ENCODE results near the gene LRRC3C.
"Not testable (repeated sequence)": the region's sequence is repeated elsewhere in the genome, so short reads cannot be mapped to it uniquely, and the experiment has no call there.

The LRRC3C gene

GRCh38 chr17:39943702-39944392 lies 16.3 kb downstream of the LRRC3C start:
- Histone ChIP-seq H3K27me3 (ENCODE audit: control insufficient read depth in 3 of 3, insufficient read depth in 3 of 3, low read depth in 1 of 3, low read length in 3 of 3) (peaks cover 0 to 41% (median 0%) of the 10 kb centered on the region in 3 experiments), H3K4me2 (ENCODE audit: insufficient read depth, low read length, poor library complexity, severe bottlenecking) (no peak overlapping the region), H3K4me1 (ENCODE audit: control insufficient read depth in 2 of 2, insufficient read depth in 1 of 2, low read depth in 1 of 2, low read length in 2 of 2) (peaks cover 1 to 9% of the 10 kb centered on the region in 2 donors), H3K36me3 (replicated peaks in 1 of 2; ENCODE audit: control insufficient read depth in 2 of 2, insufficient read depth in 2 of 2, low read length in 2 of 2) (no peaks in the 10 kb centered on the region), H4K8ac (ENCODE audit: low read depth, low read length) (no peak overlapping the region), H3K27ac (replicated peaks; ENCODE audit: low read length) (no peak overlapping the region), H3K9ac (ENCODE audit: low read depth, low read length, poor library complexity) (no peak overlapping the region), H3K23ac (ENCODE audit: low read depth, low read length, poor library complexity) (peak overlapping the region; percentile 59), H2AFZ (ENCODE audit: low read length) (no peak overlapping the region), H2BK12ac (ENCODE audit: low read length) (no peak overlapping the region), H2BK120ac (ENCODE audit: low read depth, low read length) (no peak overlapping the region), H3K18ac (ENCODE audit: low read length) (peak overlapping the region; percentile 80), H2AK5ac (ENCODE audit: low read depth, low read length) (peak overlapping the region; percentile 27), H3K14ac (ENCODE audit: low read length) (no peak overlapping the region), H2BK5ac (ENCODE audit: low read length) (no peak overlapping the region), H3K79me1 (ENCODE audit: low read depth, low read length) (no peaks in the 10 kb centered on the region), H4K91ac (ENCODE audit: low read depth, low read length, poor library complexity) (no peak overlapping the region), H2BK15ac (ENCODE audit: low read length) (peak overlapping the region; percentile 40), H3K4me3 (ENCODE audit: low read length in 2 of 2) (no peak overlapping the region), H3K4ac (ENCODE audit: low read length) (no peak overlapping the region), H3K9me3 (replicated peaks in 1 of 2; ENCODE audit: control insufficient read depth in 2 of 2, insufficient read depth in 1 of 2, low read depth in 1 of 2, low read length in 2 of 2) (no peaks in the 10 kb centered on the region)
- DNase-seq (ENCODE audit: low spot score), result no peak
- WGBS, 2 donors (ENCODE audit: extremely low coverage in 2 of 2, insufficient read length in 2 of 2, insufficient replicate concordance in 1 of 2), result no CpG with 5 or more reads among the region's 14 CpGs

GRCh38 chr17:39944393-39944711 lies 16.8 kb downstream of the LRRC3C start:
- no peak overlapping the region for H3K27ac ChIP-seq (replicated peaks; ENCODE audit: low read length)
- no peak overlapping the region for H2AFZ ChIP-seq (ENCODE audit: low read length)
- H3K4me2 ChIP-seq (ENCODE audit: insufficient read depth, low read length, poor library complexity, severe bottlenecking), result no peak overlapping the region
- H3K9ac ChIP-seq (ENCODE audit: low read depth, low read length, poor library complexity), result no peak overlapping the region
- no peaks in the 10 kb centered on the region for H3K79me1 ChIP-seq (ENCODE audit: low read depth, low read length)
- no peak overlapping the region for H3K14ac ChIP-seq (ENCODE audit: low read length)
- no peak overlapping the region for H2BK5ac ChIP-seq (ENCODE audit: low read length)
- no peak overlapping the region for H2BK120ac ChIP-seq (ENCODE audit: low read depth, low read length)
- DNase-seq (ENCODE audit: low spot score), result no peak
- H3K36me3 ChIP-seq (replicated peaks in 1 of 2; ENCODE audit: control insufficient read depth in 2 of 2, insufficient read depth in 2 of 2, low read length in 2 of 2), result no peaks in the 10 kb centered on the region
- H3K4ac ChIP-seq (ENCODE audit: low read length), result no peak overlapping the region
- H4K8ac ChIP-seq (ENCODE audit: low read depth, low read length), result no peak overlapping the region
- no CpG with 5 or more reads among the region's 16 CpGs for WGBS, 2 donors (ENCODE audit: extremely low coverage in 2 of 2, insufficient read length in 2 of 2, insufficient replicate concordance in 1 of 2)
- peak overlapping the region; percentile 59 for H3K23ac ChIP-seq (ENCODE audit: low read depth, low read length, poor library complexity)
- peak overlapping the region; percentile 40 for H2BK15ac ChIP-seq (ENCODE audit: low read length)
- H3K4me1 ChIP-seq (ENCODE audit: control insufficient read depth in 2 of 2, insufficient read depth in 1 of 2, low read depth in 1 of 2, low read length in 2 of 2), result peaks cover 1 to 10% of the 10 kb centered on the region in 2 donors
- H2BK12ac ChIP-seq (ENCODE audit: low read length), result no peak overlapping the region
- no peak overlapping the region for H3K18ac ChIP-seq (ENCODE audit: low read length)
- H3K9me3 ChIP-seq (replicated peaks in 1 of 2; ENCODE audit: control insufficient read depth in 2 of 2, insufficient read depth in 1 of 2, low read depth in 1 of 2, low read length in 2 of 2), result no peaks in the 10 kb centered on the region
- peaks cover 0 to 41% (median 0%) of the 10 kb centered on the region in 3 experiments for H3K27me3 ChIP-seq (ENCODE audit: control insufficient read depth in 3 of 3, insufficient read depth in 3 of 3, low read depth in 1 of 3, low read length in 3 of 3)
- H2AK5ac ChIP-seq (ENCODE audit: low read depth, low read length), result peak overlapping the region; percentile 37
- H3K4me3 ChIP-seq (ENCODE audit: low read length in 2 of 2), result no peak overlapping the region
- H4K91ac ChIP-seq (ENCODE audit: low read depth, low read length, poor library complexity), result no peak overlapping the region

GRCh38 chr17:39946551-39947330 lies 19.2 kb downstream of the LRRC3C start:
- Histone ChIP-seq H3K36me3 (replicated peaks in 1 of 2; ENCODE audit: control insufficient read depth in 2 of 2, insufficient read depth in 2 of 2, low read length in 2 of 2) (no peaks in the 10 kb centered on the region), H3K4me3 (ENCODE audit: low read length in 2 of 2) (no peak overlapping the region), H3K27me3 (ENCODE audit: control insufficient read depth in 3 of 3, insufficient read depth in 3 of 3, low read depth in 1 of 3, low read length in 3 of 3) (peaks cover 0 to 39% (median 0%) of the 10 kb centered on the region in 3 experiments), H3K14ac (ENCODE audit: low read length) (no peak overlapping the region), H3K27ac (replicated peaks; ENCODE audit: low read length) (no peak overlapping the region), H3K4me2 (ENCODE audit: insufficient read depth, low read length, poor library complexity, severe bottlenecking) (no peak overlapping the region), H3K23ac (ENCODE audit: low read depth, low read length, poor library complexity) (no peak overlapping the region), H3K79me1 (ENCODE audit: low read depth, low read length) (no peaks in the 10 kb centered on the region), H3K18ac (ENCODE audit: low read length) (peak overlapping the region; percentile 74), H2BK120ac (ENCODE audit: low read depth, low read length) (no peak overlapping the region), H3K4me1 (ENCODE audit: control insufficient read depth in 2 of 2, insufficient read depth in 1 of 2, low read depth in 1 of 2, low read length in 2 of 2) (peaks cover 2 to 6% of the 10 kb centered on the region in 2 donors), H2BK12ac (ENCODE audit: low read length) (no peak overlapping the region), H4K91ac (ENCODE audit: low read depth, low read length, poor library complexity) (no peak overlapping the region), H3K9me3 (replicated peaks in 1 of 2; ENCODE audit: control insufficient read depth in 2 of 2, insufficient read depth in 1 of 2, low read depth in 1 of 2, low read length in 2 of 2) (no peaks in the 10 kb centered on the region), H2BK5ac (ENCODE audit: low read length) (no peak overlapping the region), H2AK5ac (ENCODE audit: low read depth, low read length) (peak overlapping the region; percentile 89), H3K9ac (ENCODE audit: low read depth, low read length, poor library complexity) (no peak overlapping the region), H3K4ac (ENCODE audit: low read length) (no peak overlapping the region), H2AFZ (ENCODE audit: low read length) (peak overlapping the region; percentile 28), H2BK15ac (ENCODE audit: low read length) (no peak overlapping the region), H4K8ac (ENCODE audit: low read depth, low read length) (peak overlapping the region; percentile 0)
- WGBS, 2 donors (ENCODE audit: extremely low coverage in 2 of 2, insufficient read length in 2 of 2, insufficient replicate concordance in 1 of 2), result no CpG with 5 or more reads among the region's 15 CpGs
- no peak for DNase-seq (ENCODE audit: low spot score)

- H2BK12ac ChIP-seq (ENCODE audit: low read length); H2BK15ac ChIP-seq (ENCODE audit: low read length); H3K79me1 ChIP-seq (ENCODE audit: low read depth, low read length); DNase-seq (ENCODE audit: low spot score); H3K36me3 ChIP-seq (replicated peaks in 1 of 2; ENCODE audit: control insufficient read depth in 2 of 2, insufficient read depth in 2 of 2, low read length in 2 of 2); H3K9me3 ChIP-seq (replicated peaks in 1 of 2; ENCODE audit: control insufficient read depth in 2 of 2, insufficient read depth in 1 of 2, low read depth in 1 of 2, low read length in 2 of 2); H3K4me1 ChIP-seq (ENCODE audit: control insufficient read depth in 2 of 2, insufficient read depth in 1 of 2, low read depth in 1 of 2, low read length in 2 of 2); H4K8ac ChIP-seq (ENCODE audit: low read depth, low read length); H2BK5ac ChIP-seq (ENCODE audit: low read length); H4K91ac ChIP-seq (ENCODE audit: low read depth, low read length, poor library complexity); H3K4me3 ChIP-seq (ENCODE audit: low read length in 2 of 2); H3K23ac ChIP-seq (ENCODE audit: low read depth, low read length, poor library complexity); H2BK120ac ChIP-seq (ENCODE audit: low read depth, low read length); H3K27ac ChIP-seq (replicated peaks; ENCODE audit: low read length); H3K18ac ChIP-seq (ENCODE audit: low read length); H3K14ac ChIP-seq (ENCODE audit: low read length); H3K9ac ChIP-seq (ENCODE audit: low read depth, low read length, poor library complexity); H3K4me2 ChIP-seq (ENCODE audit: insufficient read depth, low read length, poor library complexity, severe bottlenecking); H2AK5ac ChIP-seq (ENCODE audit: low read depth, low read length); H3K4ac ChIP-seq (ENCODE audit: low read length): not testable (repeated sequence)
- peak overlapping the region; percentile 49 for H2AFZ ChIP-seq (ENCODE audit: low read length)
- peaks cover 0 to 28% (median 7%) of the 10 kb centered on the region in 3 experiments for H3K27me3 ChIP-seq (ENCODE audit: control insufficient read depth in 3 of 3, insufficient read depth in 3 of 3, low read depth in 1 of 3, low read length in 3 of 3)
- WGBS, 2 donors (ENCODE audit: extremely low coverage in 2 of 2, insufficient read length in 2 of 2, insufficient replicate concordance in 1 of 2), result no CpG with 5 or more reads among the region's 5 CpGs
Observed at GRCh38 chr17:39948489-39948828, 20.9 kb downstream of the LRRC3C start.

Measured in neuronal stem cell (in vitro differentiated cells).